Hepatocyte (in vitro differentiated cells): ENCODE results near the gene C11orf54. TPM values are rescaled to one million over a fixed set of nuclear protein-coding genes. Genes with fewer than 3 reads are reported as not detected.
"Not testable (repeated sequence)": the region's sequence is repeated elsewhere in the genome, so short reads cannot be mapped to it uniquely, and the experiment has no call there.

Experiments used
- DNase-seq: peaks from one replicate; pipeline ENCODE4 v3.0.0-alpha.2; 2016; ENCODE audit warnings: low spot score
- H2AFZ ChIP-seq: fragments of 200-600 bp; sonication (generic); 2 replicates; pipeline ENCODE4 v1.6.0; 2016; ENCODE audit warnings: antibody characterized with exemption, mild to moderate bottlenecking
- H3K27ac ChIP-seq: fragments of 200-600 bp; sonication (generic); 2 replicates; pipeline ENCODE4 v1.5.1; 2016; ENCODE audit warnings: mild to moderate bottlenecking
- H3K27me3 ChIP-seq: fragments of 200-600 bp; sonication (generic); 2 replicates; pipeline ENCODE4 v1.6.1; 2016
- H3K36me3 ChIP-seq: fragments of 200-600 bp; sonication (generic); replicated peaks from 2 replicates; pipeline ENCODE4 v1.5.1; 2016; ENCODE audit warnings: low read depth; ENCODE audit not compliant: insufficient read depth
- H3K4me1 ChIP-seq: fragments of 200-600 bp; sonication (generic); 2 replicates; pipeline ENCODE4 v1.5.1; 2016; ENCODE audit warnings: mild to moderate bottlenecking, moderate library complexity; ENCODE audit not compliant: insufficient read depth
- H3K4me2 ChIP-seq: fragments of 200-600 bp; sonication (generic); 2 replicates; pipeline ENCODE4 v1.6.0; 2016
- H3K4me3 ChIP-seq: fragments of 200-600 bp; sonication (generic); 2 replicates; pipeline ENCODE4 v1.5.1; 2016; ENCODE audit warnings: mild to moderate bottlenecking
- H3K79me2 ChIP-seq: fragments of 200-600 bp; sonication (generic); 2 replicates; pipeline ENCODE4 v1.6.0; 2017; ENCODE audit warnings: mild to moderate bottlenecking
- H3K9me2 ChIP-seq: fragments of 200-600 bp; sonication (generic); replicated peaks from 2 replicates; pipeline ENCODE4 v1.6.0; 2017; ENCODE audit warnings: mild to moderate bottlenecking; ENCODE audit not compliant: insufficient read depth
- H3K9me3 ChIP-seq: fragments of 200-600 bp; sonication (generic); 2 replicates; pipeline ENCODE4 v1.5.1; 2016; ENCODE audit warnings: low read depth, mild to moderate bottlenecking
- H4K20me1 ChIP-seq: fragments of 200-600 bp; sonication (generic); 2 replicates; pipeline ENCODE4 v1.6.0; 2016; ENCODE audit warnings: mild to moderate bottlenecking; ENCODE audit not compliant: insufficient read depth, poor library complexity, severe bottlenecking
- CTCF ChIP-seq: fragments of 200-600 bp; sonication (generic); IDR thresholded peaks from 2 replicates; pipeline ENCODE4 v1.5.1; 2016; ENCODE audit warnings: antibody characterized with exemption, mild to moderate bottlenecking; ENCODE audit not compliant: poor library complexity
- EZH2 ChIP-seq: fragments of 200-600 bp; sonication (generic); IDR thresholded peaks from 2 replicates; pipeline ENCODE4 v1.6.1; 2016; ENCODE audit warnings: antibody characterized with exemption, mild to moderate bottlenecking, borderline replicate concordance
- EZH2phosphoT487 ChIP-seq: fragments of 200-600 bp; sonication (generic); IDR thresholded peaks from one replicate; pipeline ENCODE4 v1.6.1; 2018; ENCODE audit warnings: antibody characterized with exemption, mild to moderate bottlenecking, low read depth, moderate library complexity; ENCODE audit not compliant: unreplicated experiment, severe bottlenecking
- WGBS: methylation state at CpG from one replicate; pipeline ENCODE4 v1.1.6; 2016; ENCODE audit warnings: low lambda C conversion rate; ENCODE audit errors: missing lambda C conversion rate; 5-methylcytosine and 5-hydroxymethylcytosine counted together
- polyA plus RNA-seq: library from polyadenylated mRNA; unstranded; fragments of >200 nt; fragmentation: Nextera tagmentation; extraction: Ambion mirVana; gene quantifications from 2 replicates; pipeline ENCODE4 v1.2.1, GENCODE V29; 2016
- total RNA-seq: library from RNA; depleted of rRNA; stranded (reverse); fragments of >200 nt; gene quantifications from 2 replicates; pipeline ENCODE4 v1.2.3, GENCODE V29; 2014

C11orf54 gene
- total and polyA plus RNA-seq, 2 experiments from 2014 or later, result 31.1 to 75.6 TPM

GRCh38 chr11:93756748-93757147 is 15.3 kb downstream of the C11orf54 start:
- no peak overlapping the region for H3K4me3 ChIP-seq
- H4K20me1 ChIP-seq, result no peaks in the 10 kb centered on the region
- no peaks in the 10 kb centered on the region for H3K4me1 ChIP-seq
- H3K36me3 ChIP-seq, result no peaks in the 10 kb centered on the region
- 84% methylated on average over 3 of the region's 3 CpGs for WGBS
- no peak overlapping the region for H3K27ac ChIP-seq
- no peak overlapping the region for H3K4me2 ChIP-seq
- no peak for DNase-seq
- H3K79me2 ChIP-seq, result no peaks in the 10 kb centered on the region
- no peaks in the 10 kb centered on the region for H3K27me3 ChIP-seq
- H2AFZ ChIP-seq, result no peak overlapping the region
- H3K9me2 ChIP-seq, result no peaks in the 10 kb centered on the region
- no peaks in the 10 kb centered on the region for H3K9me3 ChIP-seq
- TF ChIP-seq EZH2phosphoT487 (no peak), CTCF (no peak), EZH2 (no peak)

- 97% methylated on average over 3 of the region's 3 CpGs for WGBS
- Histone ChIP-seq H3K4me1 (no peaks in the 10 kb centered on the region), H3K9me3 (no peaks in the 10 kb centered on the region), H4K20me1 (no peaks in the 10 kb centered on the region), H2AFZ (no peak overlapping the region), H3K27me3 (no peaks in the 10 kb centered on the region), H3K4me3 (no peak overlapping the region), H3K4me2 (no peak overlapping the region), H3K9me2 (no peaks in the 10 kb centered on the region), H3K79me2 (no peaks in the 10 kb centered on the region), H3K27ac (no peak overlapping the region), H3K36me3 (no peaks in the 10 kb centered on the region)
- no peak for DNase-seq
- TF ChIP-seq CTCF (no peak), EZH2phosphoT487 (no peak), EZH2 (no peak)
Measured at GRCh38 chr11:93757301-93757700, 15.8 kb downstream of the C11orf54 start.

- Histone ChIP-seq H3K4me1 (no peaks in the 10 kb centered on the region), H4K20me1 (no peaks in the 10 kb centered on the region), H3K4me2 (no peak overlapping the region), H3K79me2 (no peaks in the 10 kb centered on the region), H3K9me2 (no peaks in the 10 kb centered on the region), H3K27me3 (no peaks in the 10 kb centered on the region), H2AFZ (no peak overlapping the region), H3K36me3 (no peaks in the 10 kb centered on the region), H3K9me3 (no peaks in the 10 kb centered on the region), H3K4me3 (no peak overlapping the region), H3K27ac (no peak overlapping the region)
- DNase-seq, result no peak
- no peak for TF ChIP-seq EZH2phosphoT487
- TF ChIP-seq CTCF, result no peak
- no peak for TF ChIP-seq EZH2
- WGBS, result over 99% methylated on average over 38 of the region's 38 CpGs
Measured at GRCh38 chr11:93757924-93758865, 16.7 kb downstream of the C11orf54 start.

- not testable (repeated sequence) for H3K4me2 ChIP-seq, H3K79me2 ChIP-seq, H3K4me3 ChIP-seq, H3K27ac ChIP-seq, H3K27me3 ChIP-seq, H3K9me2 ChIP-seq, H3K9me3 ChIP-seq, H4K20me1 ChIP-seq, H3K36me3 ChIP-seq, DNase-seq, H3K4me1 ChIP-seq, H2AFZ ChIP-seq
- 100% methylated on average over 4 of the region's 4 CpGs for WGBS
Measured at GRCh38 chr11:93759123-93759522, 17.7 kb downstream of the C11orf54 start.
